Upper lobe of right lung (tissue), 1 donor: ENCODE results near the gene CES3. TPM values are rescaled to one million over a fixed set of nuclear protein-coding genes. Genes with fewer than 3 reads are reported as not detected.

Experiments
- ATAC-seq: fragments of 200-7000 bp; cut with Tn5 transposase; one replicate; pipeline ENCODE4 v1.9.1; 2020; ENCODE audit warnings: mild to moderate bottlenecking, moderate library complexity
- DNase-seq: peaks from one replicate; pipeline ENCODE4 v3.0.0-alpha.2; 2020
- H3K27ac ChIP-seq: fragments of 200-600 bp; one replicate; pipeline ENCODE4 v1.8.0; 2022
- H3K27me3 ChIP-seq: fragments of 200-600 bp; one replicate; pipeline ENCODE4 v1.8.0; 2022; ENCODE audit warnings: mild to moderate bottlenecking
- H3K36me3 ChIP-seq: fragments of 200-600 bp; one replicate; pipeline ENCODE4 v1.8.0; 2022
- H3K4me1 ChIP-seq: fragments of 200-600 bp; one replicate; pipeline ENCODE4 v1.8.0; 2022
- H3K4me3 ChIP-seq: fragments of 200-600 bp; one replicate; pipeline ENCODE4 v1.8.0; 2022; ENCODE audit warnings: mild to moderate bottlenecking
- H3K9me3 ChIP-seq: fragments of 200-600 bp; one replicate; pipeline ENCODE4 v1.8.0; 2022
- intact Hi-C: fragments of 100-400 bp; cut with DNase I; formaldehyde crosslinking; loops from one replicate; pipeline ENCODE4 v1.11.0; 2022
- total RNA-seq: library from RNA; stranded (reverse); fragmentation: NEBNext Ultra II Directional; extraction: Animal tissue kit (Norgen Biotek cat#: 25700); gene quantifications from one replicate; pipeline ENCODE4 v1.2.1, GENCODE V29; 2021
- TF ChIP-seq, protein P1 (sequence below): fragments of 200-600 bp; IDR thresholded peaks from one replicate; pipeline ENCODE4 v1.8.0; 2022; ENCODE audit warnings: antibody characterized with exemption
- donor health status: DM: no; HTN: yes; CAD: no; lungs with severe emphysema.

The CES3 gene
- total RNA-seq, 1 donor from 2014 or later, result 3.4 TPM

DNA sequence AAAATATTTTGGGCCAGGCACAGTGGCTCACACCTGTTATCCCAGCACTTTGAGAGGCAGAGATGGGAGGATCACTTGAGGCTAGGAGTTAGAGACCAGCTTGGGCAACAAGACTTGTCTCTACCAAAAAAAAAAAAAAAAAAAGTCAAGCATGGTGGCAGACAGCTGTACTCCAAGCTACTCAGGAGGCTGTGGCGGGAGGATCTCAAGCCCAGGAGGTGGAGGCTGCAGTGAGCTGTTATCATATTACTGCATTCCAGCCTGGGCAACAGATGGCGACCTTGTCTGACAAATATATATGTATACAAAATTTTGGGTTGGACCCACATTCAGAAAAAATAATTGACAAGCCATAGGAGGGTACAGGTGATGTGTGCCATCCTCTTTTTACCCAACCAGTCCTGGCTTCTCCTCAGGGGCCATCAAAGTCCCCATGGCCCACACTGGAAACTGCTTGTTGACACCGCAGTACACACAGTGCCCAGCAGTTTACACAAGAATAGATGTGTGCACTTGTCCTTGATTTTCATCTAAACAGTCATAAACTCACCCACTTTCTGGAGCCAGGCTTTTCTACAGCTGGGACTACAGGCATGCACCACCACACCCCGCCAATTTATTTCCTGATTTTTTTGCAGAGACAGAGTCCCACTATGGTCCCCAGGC is 24.0 kb upstream of the CES3 start:
- no peaks in the 10 kb centered on the region for H3K27me3 ChIP-seq
- no peaks in the 10 kb centered on the region for H3K9me3 ChIP-seq
- no peak overlapping the region for H3K4me3 ChIP-seq
- intact Hi-C loops, result no loop called here
- H3K27ac ChIP-seq, result no peak overlapping the region
- peaks cover 43% of the 10 kb centered on the region for H3K36me3 ChIP-seq
- ATAC-seq (no peak), DNase-seq (no peak)
- peaks cover 29% of the 10 kb centered on the region for H3K4me1 ChIP-seq
- TF ChIP-seq, protein P1, sequence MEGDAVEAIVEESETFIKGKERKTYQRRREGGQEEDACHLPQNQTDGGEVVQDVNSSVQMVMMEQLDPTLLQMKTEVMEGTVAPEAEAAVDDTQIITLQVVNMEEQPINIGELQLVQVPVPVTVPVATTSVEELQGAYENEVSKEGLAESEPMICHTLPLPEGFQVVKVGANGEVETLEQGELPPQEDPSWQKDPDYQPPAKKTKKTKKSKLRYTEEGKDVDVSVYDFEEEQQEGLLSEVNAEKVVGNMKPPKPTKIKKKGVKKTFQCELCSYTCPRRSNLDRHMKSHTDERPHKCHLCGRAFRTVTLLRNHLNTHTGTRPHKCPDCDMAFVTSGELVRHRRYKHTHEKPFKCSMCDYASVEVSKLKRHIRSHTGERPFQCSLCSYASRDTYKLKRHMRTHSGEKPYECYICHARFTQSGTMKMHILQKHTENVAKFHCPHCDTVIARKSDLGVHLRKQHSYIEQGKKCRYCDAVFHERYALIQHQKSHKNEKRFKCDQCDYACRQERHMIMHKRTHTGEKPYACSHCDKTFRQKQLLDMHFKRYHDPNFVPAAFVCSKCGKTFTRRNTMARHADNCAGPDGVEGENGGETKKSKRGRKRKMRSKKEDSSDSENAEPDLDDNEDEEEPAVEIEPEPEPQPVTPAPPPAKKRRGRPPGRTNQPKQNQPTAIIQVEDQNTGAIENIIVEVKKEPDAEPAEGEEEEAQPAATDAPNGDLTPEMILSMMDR, result no peak

DNA sequence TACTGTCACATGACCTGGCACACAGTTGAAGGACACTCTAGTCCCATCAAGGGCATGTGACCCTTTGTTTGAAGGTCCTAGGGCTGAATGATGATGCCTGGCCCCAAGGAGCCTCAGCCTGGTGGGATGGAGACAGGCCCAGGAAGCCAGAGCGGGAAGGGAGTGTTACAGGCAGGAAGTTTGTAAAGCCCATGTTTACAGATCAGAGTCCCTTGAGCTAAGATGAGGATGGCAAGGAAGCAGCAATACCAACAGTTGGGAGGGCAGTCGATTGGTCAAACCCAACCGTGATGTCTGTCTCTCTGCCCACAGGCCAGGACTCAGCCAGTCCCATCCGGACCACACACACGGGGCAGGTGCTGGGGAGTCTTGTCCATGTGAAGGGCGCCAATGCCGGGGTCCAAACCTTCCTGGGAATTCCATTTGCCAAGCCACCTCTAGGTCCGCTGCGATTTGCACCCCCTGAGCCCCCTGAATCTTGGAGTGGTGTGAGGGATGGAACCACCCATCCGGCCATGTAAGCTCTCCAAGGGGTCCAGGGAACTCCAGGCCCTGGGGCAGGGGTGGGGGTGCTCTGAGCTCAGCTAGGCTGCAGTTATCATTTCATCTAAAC is 23.2 kb upstream of the CES3 start:
- no peak overlapping the region for H3K4me3 ChIP-seq
- no peaks in the 10 kb centered on the region for H3K27me3 ChIP-seq
- TF ChIP-seq, protein P1, result no peak
- ATAC-seq (no peak), DNase-seq (no peak)
- peaks cover 46% of the 10 kb centered on the region for H3K36me3 ChIP-seq
- intact Hi-C loops, result no loop called here
- no peak overlapping the region for H3K27ac ChIP-seq
- no peaks in the 10 kb centered on the region for H3K9me3 ChIP-seq
- peaks cover 25% of the 10 kb centered on the region for H3K4me1 ChIP-seq

DNA sequence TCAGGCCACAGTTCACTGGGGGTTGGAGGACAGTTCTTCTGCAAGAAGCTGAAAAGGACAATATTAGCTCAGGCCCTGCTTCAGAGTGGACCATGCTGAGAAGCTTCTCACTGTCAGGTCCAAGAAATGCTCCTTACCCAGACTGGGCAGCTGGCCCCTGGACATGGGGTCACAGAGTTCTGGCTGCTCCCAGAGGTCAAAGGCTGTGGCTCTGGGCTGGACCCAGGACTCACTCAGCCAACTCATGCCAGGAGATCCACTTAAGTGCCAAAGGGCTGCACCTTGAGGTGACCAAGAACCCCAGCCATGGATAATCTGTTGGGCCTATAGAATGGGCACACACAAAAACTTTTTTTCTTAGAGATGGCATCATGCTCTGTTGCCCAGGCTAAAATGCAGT is 21.7 kb upstream of the CES3 start:
- peaks cover 59% of the 10 kb centered on the region for H3K36me3 ChIP-seq
- TF ChIP-seq, protein P1, result no peak
- no peak overlapping the region for H3K27ac ChIP-seq

DNA sequence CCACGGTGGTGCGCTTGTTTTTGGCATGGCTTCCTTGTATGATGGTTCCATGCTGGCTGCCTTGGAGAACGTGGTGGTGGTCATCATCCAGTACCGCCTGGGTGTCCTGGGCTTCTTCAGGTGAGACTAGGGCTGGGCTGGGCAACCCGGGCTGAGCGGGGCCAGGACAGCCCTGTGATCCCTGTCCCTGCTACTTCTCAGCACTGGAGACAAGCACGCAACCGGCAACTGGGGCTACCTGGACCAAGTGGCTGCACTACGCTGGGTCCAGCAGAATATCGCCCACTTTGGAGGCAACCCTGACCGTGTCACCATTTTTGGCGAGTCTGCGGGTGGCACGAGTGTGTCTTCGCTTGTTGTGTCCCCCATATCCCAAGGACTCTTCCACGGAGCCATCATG is 20.8 kb upstream of the CES3 start:
- ATAC-seq (no peak), DNase-seq (no peak)
- Histone ChIP-seq H3K36me3 (peaks cover 59% of the 10 kb centered on the region), H3K4me1 (peaks cover 17% of the 10 kb centered on the region), H3K27me3 (no peaks in the 10 kb centered on the region), H3K9me3 (no peaks in the 10 kb centered on the region), H3K27ac (no peak overlapping the region), H3K4me3 (no peak overlapping the region)
- TF ChIP-seq, protein P1, result no peak
- intact Hi-C loops, result no loop called here

More for the DNA sequence above, 21.7 kb upstream of the CES3 start:
- DNase-seq (no peak), ATAC-seq (no peak)
- H3K4me1 ChIP-seq, result peaks cover 17% of the 10 kb centered on the region
- H3K4me3 ChIP-seq, result no peak overlapping the region
- no peaks in the 10 kb centered on the region for H3K27me3 ChIP-seq
- no peaks in the 10 kb centered on the region for H3K9me3 ChIP-seq
- intact Hi-C loops, result no loop called here

DNA sequence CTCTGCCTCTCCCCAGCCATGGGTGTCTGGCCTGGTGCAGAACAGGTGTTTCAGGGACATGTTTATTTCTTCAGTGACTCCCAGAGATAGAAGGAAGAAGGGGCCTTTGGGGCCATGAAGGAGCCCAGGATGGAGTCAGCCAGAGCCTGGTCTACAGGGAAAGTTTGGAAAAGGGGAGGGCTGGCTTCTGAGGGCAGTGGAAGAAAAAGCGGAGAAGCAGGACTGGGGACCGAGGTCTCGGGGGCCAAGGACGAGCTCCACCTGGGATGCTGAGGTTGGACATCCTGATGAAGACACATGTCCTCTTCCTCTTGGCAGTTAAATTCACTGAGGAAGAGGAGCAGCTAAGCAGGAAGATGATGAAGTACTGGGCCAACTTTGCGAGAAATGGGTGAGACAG is 18.1 kb upstream of the CES3 start:
- TF ChIP-seq, protein P1, result no peak
- DNase-seq (no peak), ATAC-seq (no peak)
- no peak overlapping the region for H3K4me3 ChIP-seq
- no peak overlapping the region for H3K27ac ChIP-seq
- intact Hi-C loops, result no loop called here
- H3K27me3 ChIP-seq, result no peaks in the 10 kb centered on the region
- no peaks in the 10 kb centered on the region for H3K9me3 ChIP-seq
- peaks cover 4% of the 10 kb centered on the region for H3K4me1 ChIP-seq
- H3K36me3 ChIP-seq, result peaks cover 59% of the 10 kb centered on the region
